Neural cell (in vitro differentiated cells): Measurements from ENCODE around the gene JMJD6. TPM values are rescaled to one million over a fixed set of nuclear protein-coding genes. Genes with fewer than 3 reads are reported as not detected.

ENCODE experiments used
- H2AFZ ChIP-seq: fragments of 200-600, 300-800 bp; sonication (generic), shearing (Covaris generic); 2 replicates; pipeline ENCODE4 v1.6.0; 2014; ENCODE audit warnings: low read depth, mild to moderate bottlenecking, antibody characterized with exemption, low read length, moderate library complexity
- H3F3A ChIP-seq: fragments of 200-600 bp; shearing (Covaris generic); 2 replicates; pipeline ENCODE4 v1.6.1; 2016; ENCODE audit warnings: mild to moderate bottlenecking, moderate library complexity, mixed read lengths, antibody characterized with exemption, low read length; ENCODE audit not compliant: insufficient read depth, poor library complexity, severe bottlenecking
- H3K27ac ChIP-seq: fragments of 200-600, 300-800 bp; sonication (generic), shearing (Covaris generic); 2 replicates; pipeline ENCODE4 v1.5.1; 2014; ENCODE audit warnings: mild to moderate bottlenecking, low read length, moderate library complexity
- H3K27me3 ChIP-seq: fragments of 300-800, 200-600 bp; sonication (generic), shearing (Covaris generic); 2 replicates; pipeline ENCODE4 v1.6.0; 2014; ENCODE audit warnings: mild to moderate bottlenecking, low read depth, low read length, moderate library complexity; ENCODE audit not compliant: insufficient read depth
- H3K36me3 ChIP-seq: fragments of 300-800, 200-600 bp; sonication (generic), shearing (Covaris generic); 2 replicates; pipeline ENCODE4 v1.5.1; 2014; ENCODE audit warnings: mild to moderate bottlenecking, antibody characterized with exemption, low read length, moderate library complexity; ENCODE audit not compliant: insufficient read depth
- H3K4me2 ChIP-seq: fragments of 300-800, 200-600 bp; sonication (generic), shearing (Covaris generic); 2 replicates; pipeline ENCODE4 v1.6.0; 2014; ENCODE audit warnings: mild to moderate bottlenecking, low read length
- H3K4me3 ChIP-seq: fragments of 300-800, 200-600 bp; sonication (generic), shearing (Covaris generic); 2 replicates; pipeline ENCODE4 v1.5.1; 2014; ENCODE audit warnings: mild to moderate bottlenecking, low read length, moderate library complexity
- H3K79me2 ChIP-seq: fragments of 200-600 bp; shearing (Covaris generic); replicated peaks from 2 replicates; pipeline ENCODE4 v1.6.0; 2014; ENCODE audit warnings: mild to moderate bottlenecking, low read length, moderate library complexity; ENCODE audit not compliant: insufficient read depth
- H3K9ac ChIP-seq: fragments of 300-800, 200-600 bp; sonication (generic), shearing (Covaris generic); 2 replicates; pipeline ENCODE4 v1.6.1; 2016; ENCODE audit warnings: mild to moderate bottlenecking, low read length, mixed read lengths
- H3K9me2 ChIP-seq: fragments of 200-600 bp; shearing (Covaris generic); 2 replicates; pipeline ENCODE4 v1.6.1; 2016; ENCODE audit warnings: mild to moderate bottlenecking, low read length, mixed read lengths; ENCODE audit not compliant: insufficient read depth
- H3K9me3 ChIP-seq: fragments of 200-600, 300-800 bp; sonication (generic), shearing (Covaris generic); 2 replicates; pipeline ENCODE4 v1.6.1; 2016; ENCODE audit warnings: mild to moderate bottlenecking, mixed run types, low read length, moderate library complexity, mixed read lengths
- H4K20me1 ChIP-seq: fragments of 200-600 bp; shearing (Covaris generic); 2 replicates; pipeline ENCODE4 v1.6.1; 2016; ENCODE audit warnings: mild to moderate bottlenecking, mixed run types; ENCODE audit not compliant: insufficient read depth
- CTCF ChIP-seq: fragments of 450-650 bp; IDR thresholded peaks from 2 replicates; pipeline ENCODE4 v1.5.1; 2014; ENCODE audit warnings: antibody characterized with exemption, mild to moderate bottlenecking, moderate library complexity; ENCODE audit not compliant: poor library complexity, severe bottlenecking
- EP300 ChIP-seq: fragments of 450-650 bp; conservative IDR thresholded peaks from 2 replicates; pipeline ENCODE4 v1.6.1; 2014; ENCODE audit warnings: antibody characterized with exemption, mild to moderate bottlenecking, moderate library complexity; ENCODE audit not compliant: poor library complexity, severe bottlenecking
- EZH2 ChIP-seq: fragments of 200-600, 300-800 bp; shearing (Covaris generic), sonication (generic); IDR thresholded peaks from 2 replicates; pipeline ENCODE4 v1.6.1; 2014; ENCODE audit warnings: antibody characterized with exemption, low read length, borderline replicate concordance, mild to moderate bottlenecking; ENCODE audit not compliant: insufficient read depth, poor library complexity, severe bottlenecking
- MXI1 ChIP-seq: fragments of 450-650 bp; conservative IDR thresholded peaks from 2 replicates; pipeline ENCODE4 v1.6.1; 2014; ENCODE audit warnings: antibody characterized with exemption, mild to moderate bottlenecking; ENCODE audit not compliant: poor library complexity, severe bottlenecking
- POLR2AphosphoS5 ChIP-seq: IDR thresholded peaks from 2 replicates; pipeline ENCODE4 v1.6.1; 2012
- RAD21 ChIP-seq: fragments of 450-650 bp; conservative IDR thresholded peaks from 2 replicates; pipeline ENCODE4 v1.6.1; 2014; ENCODE audit warnings: antibody characterized with exemption, mild to moderate bottlenecking, moderate library complexity
- REST ChIP-seq: IDR thresholded peaks from 2 replicates; pipeline ENCODE4 v1.6.1; 2012; ENCODE audit warnings: borderline replicate concordance
- SMC3 ChIP-seq: fragments of 450-650 bp; conservative IDR thresholded peaks from 2 replicates; pipeline ENCODE4 v1.6.1; 2014; ENCODE audit warnings: antibody characterized with exemption, mild to moderate bottlenecking, moderate library complexity; ENCODE audit not compliant: poor library complexity
- TAF1 ChIP-seq: IDR thresholded peaks from 2 replicates; pipeline ENCODE4 v1.6.1; 2012; ENCODE audit warnings: low read depth
- polyA plus RNA-seq: library from polyadenylated mRNA; depleted of rRNA; stranded (reverse); fragments of >200 nt; gene quantifications from 2 replicates; pipeline ENCODE4 v1.2.3, GENCODE V29; 2014

The JMJD6 gene
- polyA plus RNA-seq, 1 donor from 2014 or later = 21.7 TPM

GRCh38 chr17:76697702-76698465 lies 28.5 kb downstream of the JMJD6 start:
- Histone ChIP-seq H3K79me2 (peaks cover 17% of the 10 kb centered on the region), H2AFZ (peak overlapping the region; percentile 52), H4K20me1 (no peaks in the 10 kb centered on the region), H3K9me2 (no peaks in the 10 kb centered on the region), H3K4me2 (peak overlapping the region; percentile 26), H3K27me3 (no peaks in the 10 kb centered on the region), H3K36me3 (no peaks in the 10 kb centered on the region), H3K27ac (peak overlapping the region; percentile 97), H3F3A (no peaks in the 10 kb centered on the region), H3K9ac (peak overlapping the region; percentile 79), H3K9me3 (no peaks in the 10 kb centered on the region), H3K4me3 (peak overlapping the region; percentile 56)
- peak; percentile 64 for TF ChIP-seq TAF1
- peak; percentile 61 for TF ChIP-seq POLR2AphosphoS5
- TF ChIP-seq EP300 = peak; percentile 59
- TF ChIP-seq EZH2 = no peak
- peak; percentile 48 for TF ChIP-seq RAD21
- TF ChIP-seq SMC3 = no peak
- peak; percentile 37 for TF ChIP-seq CTCF
- peak; percentile 54 for TF ChIP-seq REST
- peak; percentile 62 for TF ChIP-seq MXI1

- Histone ChIP-seq H3K36me3 (no peaks in the 10 kb centered on the region), H3K27ac (peak overlapping the region; percentile 97), H3K4me2 (peak overlapping the region; percentile 26), H3K9ac (peak overlapping the region; percentile 79), H4K20me1 (no peaks in the 10 kb centered on the region), H3F3A (no peaks in the 10 kb centered on the region), H2AFZ (peak overlapping the region; percentile 52), H3K27me3 (no peaks in the 10 kb centered on the region), H3K4me3 (peak overlapping the region; percentile 56), H3K9me2 (no peaks in the 10 kb centered on the region), H3K9me3 (no peaks in the 10 kb centered on the region), H3K79me2 (peaks cover 16% of the 10 kb centered on the region)
- TF ChIP-seq EP300 (no peak), CTCF (no peak), EZH2 (no peak), SMC3 (no peak), REST (no peak), MXI1 (no peak), TAF1 (no peak), RAD21 (no peak), POLR2AphosphoS5 (no peak)
Observed at GRCh38 chr17:76696763-76697701, 29.4 kb downstream of the JMJD6 start.
